Testis (tissue), 2 donors: ENCODE results near the gene NR1H4.

Experiments
- CTCF ChIP-seq, 3 experiments: fragments of 450-650 bp in 2 of 3; fragments of 200-600 bp in 1 of 3; sonication (generic) in 1 of 3; IDR thresholded peaks; one replicate each; pipeline ENCODE4 v1.5.1; 2016 to 2019; ENCODE audit warnings: antibody characterized with exemption in 3 of 3, mild to moderate bottlenecking in 2 of 3, moderate library complexity in 1 of 3
- POLR2A ChIP-seq: fragments of 450-650 bp; IDR thresholded peaks from one replicate; pipeline ENCODE4 v1.6.1; 2017; ENCODE audit warnings: antibody characterized with exemption, mild to moderate bottlenecking, moderate library complexity

GRCh38 chr12:100576331-100577036 is 102.8 kb downstream of the NR1H4 start:
- TF ChIP-seq CTCF (IDR thresholded peaks at IDR 0.05) (no peak), POLR2A (no peak)
